ENCODE measurements around the gene TMX2.
"Not testable (repeated sequence)": the region's sequence is repeated elsewhere in the genome, so short reads cannot be mapped to it uniquely, and the experiment has no call there.

The TMX2 gene

DNA sequence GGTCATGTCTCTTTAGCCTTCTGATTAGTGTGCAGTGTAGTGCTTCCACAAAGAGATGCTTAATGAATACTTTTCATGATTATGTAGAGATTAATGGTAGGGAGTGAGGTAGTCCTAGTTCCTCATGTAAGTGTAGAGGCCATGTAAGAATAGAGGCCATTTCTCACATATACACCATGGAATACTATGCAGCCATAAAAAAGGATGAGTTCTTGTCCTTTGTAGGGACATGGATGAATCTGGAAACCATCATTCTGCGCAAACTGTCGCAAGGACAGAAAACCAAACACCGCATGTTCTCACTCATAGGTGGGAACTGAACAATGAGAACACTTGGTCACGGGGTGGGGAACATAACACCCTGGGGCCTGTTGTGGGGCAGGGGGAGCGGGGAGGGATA, 21.9 kb upstream of the TMX2 start:
- not testable (repeated sequence) for H3K27me3 ChIP-seq (ENCODE audit: control insufficient read depth, insufficient read depth, low read length); H3K36me3 ChIP-seq (ENCODE audit: control insufficient read depth, insufficient read depth, low read length); H3K4me3 ChIP-seq (ENCODE audit: low read length); H3K4me1 ChIP-seq (ENCODE audit: control insufficient read depth, insufficient read depth, low read length); H3K9ac ChIP-seq (ENCODE audit: low read length); H3K9me3 ChIP-seq (ENCODE audit: control insufficient read depth, low read length)

DNA sequence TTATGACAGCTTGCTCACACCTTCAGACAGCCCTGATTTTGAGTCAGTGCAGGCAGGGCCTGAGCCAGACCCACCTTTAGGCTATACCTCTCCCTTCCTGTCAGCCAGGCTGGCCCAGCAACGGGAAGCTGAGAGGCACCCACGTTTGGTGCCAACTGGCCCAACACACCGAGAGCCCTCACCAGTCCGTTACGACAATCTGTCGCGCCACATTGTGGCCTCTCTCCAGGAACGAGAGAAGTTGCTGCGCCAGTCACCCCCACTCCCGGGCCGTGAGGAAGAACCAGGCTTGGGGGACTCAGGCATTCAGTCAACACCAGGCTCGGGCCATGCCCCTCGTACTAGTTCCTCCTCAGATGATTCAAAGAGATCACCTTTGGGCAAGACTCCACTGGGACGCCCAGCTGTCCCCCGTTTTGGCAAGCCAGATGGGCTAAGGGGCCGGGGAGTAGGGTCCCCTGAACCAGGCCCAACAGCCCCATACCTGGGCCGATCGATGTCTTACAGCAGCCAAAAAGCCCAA, 13.5 kb upstream of the TMX2 start:
- no peaks in the 10 kb centered on the region for H3K4me1 ChIP-seq (ENCODE audit: control insufficient read depth, insufficient read depth, low read length)
- H3K36me3 ChIP-seq (ENCODE audit: control insufficient read depth, insufficient read depth, low read length), result peaks cover 14% of the 10 kb centered on the region
- H3K9me3 ChIP-seq (ENCODE audit: control insufficient read depth, low read length), result no peaks in the 10 kb centered on the region
- no peaks in the 10 kb centered on the region for H3K27me3 ChIP-seq (ENCODE audit: control insufficient read depth, insufficient read depth, low read length)
- no peak overlapping the region for H3K9ac ChIP-seq (ENCODE audit: low read length)
- no peak overlapping the region for H3K4me3 ChIP-seq (ENCODE audit: low read length)

DNA sequence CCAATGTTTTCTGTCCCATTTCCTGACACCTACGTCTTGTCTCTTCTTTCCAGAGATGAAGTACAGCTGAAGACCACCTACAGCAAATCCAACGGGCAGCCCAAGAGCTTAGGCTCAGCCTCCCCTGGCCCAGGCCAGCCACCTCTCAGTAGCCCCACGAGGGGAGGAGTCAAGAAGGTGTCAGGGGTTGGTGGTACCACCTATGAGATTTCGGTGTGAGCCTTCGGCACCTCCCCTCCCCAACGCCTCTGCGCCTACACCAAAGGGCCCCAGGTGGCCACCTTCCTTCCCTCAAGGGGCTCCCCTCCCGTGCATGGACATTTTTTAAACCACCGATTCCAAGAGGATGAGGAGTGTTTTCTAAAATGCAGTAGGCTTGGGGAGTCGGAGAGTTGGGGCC, 12.6 kb upstream of the TMX2 start:
- no peak overlapping the region for H3K9ac ChIP-seq (ENCODE audit: low read length)
- no peaks in the 10 kb centered on the region for H3K9me3 ChIP-seq (ENCODE audit: control insufficient read depth, low read length)
- no peaks in the 10 kb centered on the region for H3K4me1 ChIP-seq (ENCODE audit: control insufficient read depth, insufficient read depth, low read length)
- peaks cover 16% of the 10 kb centered on the region for H3K36me3 ChIP-seq (ENCODE audit: control insufficient read depth, insufficient read depth, low read length)
- H3K27me3 ChIP-seq (ENCODE audit: control insufficient read depth, insufficient read depth, low read length), result no peaks in the 10 kb centered on the region
- no peak overlapping the region for H3K4me3 ChIP-seq (ENCODE audit: low read length)

DNA sequence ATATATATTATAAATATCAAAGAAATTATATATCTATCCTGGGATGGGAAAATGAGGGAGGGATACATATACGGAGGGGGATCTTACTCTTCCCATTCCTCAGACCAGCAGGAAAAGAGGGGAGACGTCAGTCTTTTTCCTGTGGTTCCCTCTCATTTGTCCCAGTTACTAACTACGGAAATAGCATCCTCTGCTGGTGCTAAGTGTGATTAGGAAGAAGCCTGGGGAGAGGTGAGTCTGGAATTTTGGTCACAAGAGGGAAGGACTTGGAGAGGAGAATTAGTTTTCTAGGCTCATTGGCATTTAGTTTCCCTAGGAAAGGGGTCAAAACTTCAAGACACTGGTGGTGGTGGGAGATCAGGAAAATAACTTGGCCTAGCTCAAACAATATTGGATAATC, 12.0 kb upstream of the TMX2 start:
- peaks cover 18% of the 10 kb centered on the region for H3K36me3 ChIP-seq (ENCODE audit: control insufficient read depth, insufficient read depth, low read length)
- H3K27me3 ChIP-seq (ENCODE audit: control insufficient read depth, insufficient read depth, low read length), result no peaks in the 10 kb centered on the region
- H3K4me1 ChIP-seq (ENCODE audit: control insufficient read depth, insufficient read depth, low read length), result no peaks in the 10 kb centered on the region
- H3K9me3 ChIP-seq (ENCODE audit: control insufficient read depth, low read length), result no peaks in the 10 kb centered on the region
- H3K9ac ChIP-seq (ENCODE audit: low read length), result no peak overlapping the region
- no peak overlapping the region for H3K4me3 ChIP-seq (ENCODE audit: low read length)

DNA sequence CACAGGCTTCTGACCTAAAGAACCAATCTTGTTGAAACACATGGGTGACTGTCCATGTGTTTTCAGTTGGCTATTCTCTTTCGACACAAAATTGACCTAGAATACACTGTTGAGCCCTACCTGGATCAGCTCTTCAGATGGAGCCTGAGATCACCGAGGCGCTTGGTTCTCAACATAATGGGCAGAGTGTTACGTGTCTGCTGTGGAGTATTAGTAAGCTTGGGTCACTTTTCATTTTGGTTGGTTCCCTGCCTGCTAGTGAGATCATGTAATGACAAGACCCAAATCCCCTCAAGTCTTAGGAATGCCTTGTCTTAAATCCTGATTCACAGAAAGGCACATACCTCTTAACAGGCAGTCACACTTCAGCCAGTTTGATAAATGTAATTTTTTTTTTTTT, 9.1 kb upstream of the TMX2 start:
- Histone ChIP-seq H3K4me3 (ENCODE audit: low read length) (no peak overlapping the region), H3K9ac (ENCODE audit: low read length) (no peak overlapping the region), H3K4me1 (ENCODE audit: control insufficient read depth, insufficient read depth, low read length) (no peaks in the 10 kb centered on the region), H3K36me3 (ENCODE audit: control insufficient read depth, insufficient read depth, low read length) (peaks cover 11% of the 10 kb centered on the region), H3K27me3 (ENCODE audit: control insufficient read depth, insufficient read depth, low read length) (no peaks in the 10 kb centered on the region), H3K9me3 (ENCODE audit: control insufficient read depth, low read length) (no peaks in the 10 kb centered on the region)

DNA sequence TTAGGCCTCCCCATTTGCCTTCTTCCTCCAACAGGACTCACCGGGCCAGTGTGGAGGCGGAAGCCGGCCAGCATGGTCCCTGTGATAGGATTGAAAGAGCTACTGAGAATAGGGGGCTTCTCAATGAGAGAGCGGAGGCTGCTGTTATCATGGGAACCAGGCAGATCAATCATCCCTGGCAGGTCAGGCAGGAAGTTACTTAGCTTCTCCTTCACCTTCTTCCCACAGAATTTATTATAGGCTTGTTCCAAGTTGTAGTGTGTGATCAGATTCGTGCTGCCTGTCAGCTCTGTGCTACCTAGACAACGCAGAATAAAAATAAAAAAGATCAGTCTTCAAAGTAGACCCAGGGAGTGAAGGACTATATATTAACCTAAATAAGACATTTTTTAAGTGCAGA, 7.5 kb upstream of the TMX2 start:
- Histone ChIP-seq H3K9me3 (ENCODE audit: control insufficient read depth, low read length) (no peaks in the 10 kb centered on the region), H3K4me3 (ENCODE audit: low read length) (no peak overlapping the region), H3K27me3 (ENCODE audit: control insufficient read depth, insufficient read depth, low read length) (no peaks in the 10 kb centered on the region), H3K9ac (ENCODE audit: low read length) (no peak overlapping the region), H3K4me1 (ENCODE audit: control insufficient read depth, insufficient read depth, low read length) (no peaks in the 10 kb centered on the region), H3K36me3 (ENCODE audit: control insufficient read depth, insufficient read depth, low read length) (peaks cover 3% of the 10 kb centered on the region)

DNA sequence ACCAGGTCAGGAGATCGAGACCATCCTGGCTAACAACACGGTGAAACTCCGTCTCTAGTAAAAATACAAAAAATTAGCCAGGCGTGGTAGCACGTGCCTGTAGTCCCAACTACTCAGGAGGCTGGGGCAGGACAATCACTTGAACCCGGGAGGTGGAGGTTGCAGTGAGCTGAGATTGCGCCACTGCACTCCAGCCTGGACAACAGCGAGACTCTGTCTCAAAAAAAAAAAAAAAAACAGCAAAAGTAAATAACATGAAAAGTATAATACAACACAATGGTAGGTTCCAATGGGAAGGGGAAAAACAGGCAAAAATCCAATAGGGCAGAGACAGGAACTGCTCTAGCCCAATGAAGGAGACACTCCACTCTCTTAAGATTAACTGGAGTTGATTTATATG, 7.0 kb upstream of the TMX2 start:
- not testable (repeated sequence) for H3K9ac ChIP-seq (ENCODE audit: low read length); H3K4me3 ChIP-seq (ENCODE audit: low read length); H3K27me3 ChIP-seq (ENCODE audit: control insufficient read depth, insufficient read depth, low read length); H3K4me1 ChIP-seq (ENCODE audit: control insufficient read depth, insufficient read depth, low read length); H3K36me3 ChIP-seq (ENCODE audit: control insufficient read depth, insufficient read depth, low read length); H3K9me3 ChIP-seq (ENCODE audit: control insufficient read depth, low read length)

DNA sequence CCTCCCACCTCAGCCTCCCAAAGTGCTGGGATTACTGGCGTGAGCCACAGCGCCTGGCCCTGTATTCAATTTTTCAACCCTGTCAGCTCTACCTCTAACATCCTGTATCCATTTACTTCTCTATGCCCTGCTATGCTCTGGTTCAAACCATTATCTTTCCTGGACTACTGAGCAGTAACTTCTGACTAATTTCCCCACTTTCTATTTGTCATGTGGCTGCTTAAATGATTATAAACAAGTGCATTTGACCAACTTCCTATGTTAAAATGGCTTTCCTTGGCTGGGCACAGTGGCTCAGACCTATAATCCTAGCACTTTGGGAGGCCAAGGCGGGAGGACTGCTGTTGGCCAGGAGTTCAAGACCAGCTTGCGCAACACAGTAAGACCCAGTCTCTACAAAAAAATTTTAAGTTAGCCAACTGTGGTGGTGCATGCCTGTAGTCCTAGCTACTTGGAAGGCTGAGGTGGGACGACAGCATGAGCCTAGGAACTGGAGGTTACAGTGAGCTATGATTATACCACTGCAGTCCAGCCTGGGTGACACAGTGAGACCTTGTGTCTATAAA, 2.5 kb upstream of the TMX2 start:
- no peak overlapping the region for H3K4me3 ChIP-seq (ENCODE audit: low read length)
- H3K36me3 ChIP-seq (ENCODE audit: control insufficient read depth, insufficient read depth, low read length), result peaks cover 1% of the 10 kb centered on the region
- H3K9ac ChIP-seq (ENCODE audit: low read length), result no peak overlapping the region
- H3K27me3 ChIP-seq (ENCODE audit: control insufficient read depth, insufficient read depth, low read length), result no peaks in the 10 kb centered on the region
- H3K4me1 ChIP-seq (ENCODE audit: control insufficient read depth, insufficient read depth, low read length), result peaks cover 17% of the 10 kb centered on the region
- no peaks in the 10 kb centered on the region for H3K9me3 ChIP-seq (ENCODE audit: control insufficient read depth, low read length)

DNA sequence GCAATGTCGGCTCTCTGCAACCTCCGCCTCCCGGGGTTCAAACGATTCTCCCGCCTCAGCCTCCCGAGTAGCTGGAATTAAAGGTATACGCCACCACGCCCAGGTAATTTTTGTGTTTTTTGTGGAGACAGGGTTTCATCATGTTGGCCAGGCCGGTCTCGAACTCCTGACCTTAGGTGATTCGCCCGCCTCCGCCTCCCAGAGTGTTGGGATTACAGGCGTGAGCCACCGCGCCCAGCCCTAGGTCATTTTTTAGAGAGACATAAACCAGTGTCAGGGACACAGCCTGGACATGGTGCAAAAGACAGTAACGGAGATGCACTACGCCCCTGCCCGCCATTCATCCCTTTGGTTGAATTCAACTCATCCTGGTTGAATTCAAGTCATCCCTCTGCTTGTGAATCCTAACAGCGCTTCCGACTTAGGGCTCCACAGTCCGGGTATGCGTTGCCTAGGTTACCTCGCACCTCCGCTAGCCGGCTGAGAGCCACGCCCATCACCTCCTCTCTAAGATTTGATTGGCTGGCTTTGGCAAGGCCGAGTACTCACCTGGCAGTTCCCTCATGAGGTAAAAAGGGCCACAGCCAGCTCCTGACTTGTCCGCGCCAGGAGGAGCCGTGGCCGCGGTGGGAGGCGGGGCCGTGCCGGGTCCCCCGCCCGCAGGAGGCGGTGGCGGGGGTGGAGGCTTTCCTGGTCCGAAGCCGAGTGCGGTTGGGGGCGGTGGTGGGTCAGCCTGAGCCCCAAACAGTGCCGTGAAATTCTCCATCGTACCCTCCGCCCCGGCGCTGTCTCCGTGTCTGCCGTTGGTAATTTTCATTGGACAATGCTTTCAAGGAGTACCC, 758 bp upstream of the TMX2 start, which contains the start of gene MED19:
TSS of gene MED19 (minus strand) at position 802 of the 842 bp plus-strand sequence. CDS start at position 766, 36 bp downstream.
- Histone ChIP-seq H3K9me3 (ENCODE audit: control insufficient read depth, low read length) (no peaks in the 10 kb centered on the region), H3K27me3 (ENCODE audit: control insufficient read depth, insufficient read depth, low read length) (no peaks in the 10 kb centered on the region), H3K4me3 (ENCODE audit: low read length) (peak within 1 kb of the TSS; percentile 76), H3K36me3 (ENCODE audit: control insufficient read depth, insufficient read depth, low read length) (no peaks in the 10 kb centered on the region), H3K9ac (ENCODE audit: low read length) (peak within 1 kb of the TSS; percentile 81), H3K4me1 (ENCODE audit: control insufficient read depth, insufficient read depth, low read length) (peaks cover 17% of the 10 kb centered on the region)

DNA sequence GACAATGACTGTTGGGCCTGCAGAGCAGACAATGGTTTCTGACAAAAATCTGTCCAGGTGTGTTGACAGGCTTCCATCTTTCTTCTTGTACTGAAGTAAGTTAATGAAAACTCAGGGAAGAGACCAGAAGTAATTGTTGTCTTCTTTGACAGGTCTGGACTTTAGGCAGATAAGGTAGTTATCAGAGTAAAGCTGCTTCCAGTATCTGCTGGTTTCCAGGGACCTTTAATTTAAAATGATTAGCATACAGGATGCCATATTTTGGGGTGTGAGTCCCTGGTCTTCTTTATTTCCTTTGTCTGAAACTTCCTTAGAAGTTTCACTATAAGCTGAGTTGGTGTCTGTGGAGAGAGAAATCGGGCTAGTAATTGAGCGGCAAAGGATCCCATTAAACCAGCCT, 1.4 kb downstream of the TMX2 start:
- Histone ChIP-seq H3K4me1 (ENCODE audit: control insufficient read depth, insufficient read depth, low read length) (peaks cover 17% of the 10 kb centered on the region), H3K9me3 (ENCODE audit: control insufficient read depth, low read length) (no peaks in the 10 kb centered on the region), H3K27me3 (ENCODE audit: control insufficient read depth, insufficient read depth, low read length) (no peaks in the 10 kb centered on the region), H3K9ac (ENCODE audit: low read length) (peak overlapping the region; percentile 78), H3K36me3 (ENCODE audit: control insufficient read depth, insufficient read depth, low read length) (no peaks in the 10 kb centered on the region), H3K4me3 (ENCODE audit: low read length) (no peak overlapping the region)

DNA sequence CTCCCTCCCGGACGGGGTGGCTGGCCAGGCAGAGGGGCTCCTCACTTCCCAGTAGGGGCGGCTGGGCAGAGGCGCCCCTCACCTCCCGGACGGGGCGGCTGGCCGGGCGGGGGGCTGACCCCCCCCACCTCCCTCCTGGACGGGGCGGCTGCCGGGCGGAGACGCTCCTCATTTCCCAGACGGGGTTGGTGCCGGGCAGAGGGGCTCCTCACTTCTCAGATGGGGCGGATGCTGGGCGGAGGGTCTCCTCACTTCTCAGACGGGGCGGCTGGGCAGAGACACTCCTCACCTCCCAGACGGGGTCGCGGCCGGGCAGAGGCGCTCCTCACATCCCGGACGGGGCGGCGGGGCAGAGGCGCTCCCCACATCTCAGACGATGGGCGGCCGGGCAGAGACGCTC, 4.3 kb downstream of the TMX2 start:
- H3K9ac ChIP-seq (ENCODE audit: low read length); H3K27me3 ChIP-seq (ENCODE audit: control insufficient read depth, insufficient read depth, low read length); H3K36me3 ChIP-seq (ENCODE audit: control insufficient read depth, insufficient read depth, low read length); H3K4me3 ChIP-seq (ENCODE audit: low read length); H3K4me1 ChIP-seq (ENCODE audit: control insufficient read depth, insufficient read depth, low read length); H3K9me3 ChIP-seq (ENCODE audit: control insufficient read depth, low read length): not testable (repeated sequence)

DNA sequence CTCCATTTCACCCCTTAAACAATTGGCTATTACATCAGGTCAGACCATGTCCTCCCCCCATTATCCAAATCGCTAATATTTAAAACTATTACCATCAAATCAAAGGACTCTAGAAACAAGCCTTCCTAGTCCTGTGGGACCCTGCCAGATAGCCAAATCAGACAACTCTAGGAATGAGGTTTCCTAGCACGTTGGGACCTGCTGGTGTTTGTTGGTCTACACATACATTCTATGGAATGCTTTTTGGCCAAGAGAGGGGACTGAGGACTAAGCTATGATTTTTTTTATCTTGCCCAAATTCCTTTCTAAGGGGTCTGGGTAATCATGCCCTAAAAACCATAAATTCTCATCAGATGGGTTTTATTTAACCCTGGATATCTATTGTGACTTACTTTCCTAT, 14.8 kb downstream of the TMX2 start:
- Histone ChIP-seq H3K4me1 (ENCODE audit: control insufficient read depth, insufficient read depth, low read length) (no peaks in the 10 kb centered on the region), H3K36me3 (ENCODE audit: control insufficient read depth, insufficient read depth, low read length) (no peaks in the 10 kb centered on the region), H3K9me3 (ENCODE audit: control insufficient read depth, low read length) (no peaks in the 10 kb centered on the region), H3K4me3 (ENCODE audit: low read length) (no peak overlapping the region), H3K9ac (ENCODE audit: low read length) (no peak overlapping the region), H3K27me3 (ENCODE audit: control insufficient read depth, insufficient read depth, low read length) (no peaks in the 10 kb centered on the region)
